Glomerular visceral epithelial cell (primary cell): ENCODE measurements around the gene MC1R.
"Not testable (repeated sequence)": the region's sequence is repeated elsewhere in the genome, so short reads cannot be mapped to it uniquely, and the experiment has no call there.

ENCODE experiments used
- DNase-seq: peaks from one replicate; pipeline ENCODE4 v3.0.0-alpha.2; 2016; ENCODE audit errors: extremely low spot score

The MC1R gene

DNA sequence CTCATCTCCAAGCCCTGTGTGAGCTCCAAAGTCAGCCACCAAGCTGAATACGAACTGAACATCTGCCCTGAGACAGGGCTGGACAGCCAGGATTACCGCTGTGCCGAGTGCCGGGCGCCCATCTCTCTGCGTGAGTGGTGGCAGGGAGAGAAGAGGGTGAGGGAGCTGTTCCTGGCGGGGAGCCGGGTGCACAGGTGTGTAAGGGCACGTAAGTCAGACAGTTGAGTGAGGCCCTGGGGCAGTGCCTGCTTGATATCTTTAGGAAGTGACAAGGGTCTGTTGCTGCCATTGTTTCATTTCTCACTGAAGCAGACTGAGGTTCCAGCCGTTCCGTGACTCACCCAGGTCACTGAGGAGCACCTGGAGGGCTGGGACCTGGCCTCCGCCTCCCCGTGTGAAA lies 42.3 kb downstream of the MC1R start:
- no peak for DNase-seq

DNA sequence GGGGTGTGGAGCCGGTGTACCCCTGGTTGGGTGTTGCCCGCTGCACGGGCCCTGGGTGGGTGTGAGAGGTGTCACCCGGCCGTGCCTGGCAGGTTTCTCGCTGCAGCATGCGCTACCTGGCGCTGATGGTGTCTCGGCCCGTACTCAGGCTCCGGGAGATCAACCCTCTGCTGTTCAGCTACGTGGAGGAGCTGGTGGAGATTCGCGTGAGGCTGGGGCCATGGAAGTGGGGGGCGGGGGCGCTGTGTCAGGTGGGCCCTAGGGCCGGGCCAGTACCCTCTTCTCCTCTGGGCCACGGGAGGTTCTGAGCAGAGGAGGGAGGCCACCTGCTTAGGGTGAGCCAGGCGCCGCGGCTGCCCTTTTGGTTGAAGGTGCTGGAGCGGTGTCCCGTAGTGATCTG lies 43.3 kb downstream of the MC1R start:
- DNase-seq = no peak

DNA sequence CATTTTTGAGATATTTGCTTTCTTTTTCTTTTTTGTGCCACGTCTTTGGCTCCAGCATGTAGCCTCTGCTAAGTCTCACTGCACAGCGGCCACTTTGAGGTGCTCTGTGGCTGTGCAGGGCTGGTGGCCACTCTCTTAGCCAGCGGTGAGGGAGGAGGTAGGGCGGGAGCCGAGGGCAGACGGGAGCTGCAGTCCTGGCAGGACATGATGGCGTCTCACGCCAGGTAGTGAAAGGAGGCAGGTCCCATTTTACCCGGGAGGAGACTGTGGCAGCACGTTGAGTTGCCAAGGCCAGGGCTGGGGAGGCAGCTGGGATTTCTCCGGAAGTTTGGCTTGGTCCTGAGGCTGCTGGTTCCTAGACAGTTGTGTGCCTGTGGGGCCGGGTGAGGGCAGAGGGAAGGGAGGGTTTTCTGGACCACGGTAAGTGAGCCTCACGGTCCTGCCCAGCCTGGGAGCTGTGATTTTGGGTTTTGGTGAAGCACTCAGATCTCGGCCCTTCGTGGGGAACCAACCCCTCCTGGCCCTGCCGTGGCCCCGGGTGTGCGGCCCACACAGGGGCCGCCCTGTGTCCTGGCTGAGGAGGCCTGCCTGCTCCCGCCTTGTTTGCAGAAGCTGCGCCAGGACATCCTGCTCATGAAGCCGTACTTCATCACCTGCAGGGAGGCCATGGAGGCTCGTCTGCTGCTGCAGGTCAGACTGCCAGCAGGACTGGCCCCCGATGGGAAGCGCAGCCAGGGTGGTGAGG lies 44.3 kb downstream of the MC1R start:
- no peak for DNase-seq

DNA sequence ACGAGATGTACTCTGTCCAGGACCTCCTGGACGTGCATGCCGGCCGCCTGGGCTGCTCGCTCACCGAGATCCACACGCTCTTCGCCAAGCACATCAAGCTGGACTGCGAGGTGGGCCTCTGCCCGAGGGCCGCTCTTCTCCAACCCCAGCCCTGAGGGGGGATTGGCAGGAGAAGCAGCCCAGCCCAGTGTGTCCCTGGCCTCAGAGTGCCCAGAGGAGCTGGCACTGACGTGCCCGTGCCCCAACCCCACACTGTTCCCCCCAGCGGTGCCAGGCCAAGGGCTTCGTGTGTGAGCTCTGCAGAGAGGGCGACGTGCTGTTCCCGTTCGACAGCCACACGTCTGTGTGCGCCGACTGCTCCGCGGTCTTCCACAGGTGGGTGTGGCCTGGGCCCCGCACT lies 45.5 kb downstream of the MC1R start:
- DNase-seq = no peak

DNA sequence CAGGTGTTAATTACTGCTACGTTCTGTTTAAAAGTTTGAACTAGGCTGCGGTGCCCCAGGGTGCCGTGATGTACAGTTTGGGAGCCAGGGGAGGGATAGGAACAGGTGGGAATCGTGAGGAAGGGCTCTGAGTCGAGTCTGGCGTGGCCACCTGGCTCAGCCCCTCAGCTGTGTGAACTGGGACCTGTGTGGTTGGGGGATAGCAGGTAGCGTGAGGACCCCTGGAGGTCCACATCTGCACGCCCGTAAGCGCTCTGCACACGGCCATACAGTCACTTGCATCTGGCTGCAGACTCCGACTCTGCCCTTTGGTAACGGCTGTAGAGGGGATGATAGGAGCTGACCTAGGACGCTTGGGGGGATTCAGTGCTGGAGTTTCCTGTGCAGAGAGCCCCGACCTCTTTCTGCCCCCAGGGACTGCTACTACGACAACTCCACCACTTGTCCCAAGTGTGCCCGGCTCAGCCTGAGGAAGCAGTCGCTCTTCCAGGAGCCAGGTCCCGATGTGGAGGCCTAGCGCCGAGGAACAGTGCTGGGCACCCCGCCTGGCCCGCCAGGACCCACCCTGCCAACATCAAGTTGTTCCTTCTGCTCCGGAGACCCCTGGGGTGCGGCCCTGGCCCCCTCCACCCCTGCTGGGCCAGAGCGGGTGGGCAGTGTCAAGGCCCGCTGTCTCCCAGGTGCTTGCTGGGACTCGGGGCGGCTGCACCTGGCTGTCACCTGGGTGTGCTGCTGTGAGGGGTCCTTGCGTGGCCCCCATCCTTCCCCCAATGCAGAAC lies 47.0 kb downstream of the MC1R start:
- no peak for DNase-seq

DNA sequence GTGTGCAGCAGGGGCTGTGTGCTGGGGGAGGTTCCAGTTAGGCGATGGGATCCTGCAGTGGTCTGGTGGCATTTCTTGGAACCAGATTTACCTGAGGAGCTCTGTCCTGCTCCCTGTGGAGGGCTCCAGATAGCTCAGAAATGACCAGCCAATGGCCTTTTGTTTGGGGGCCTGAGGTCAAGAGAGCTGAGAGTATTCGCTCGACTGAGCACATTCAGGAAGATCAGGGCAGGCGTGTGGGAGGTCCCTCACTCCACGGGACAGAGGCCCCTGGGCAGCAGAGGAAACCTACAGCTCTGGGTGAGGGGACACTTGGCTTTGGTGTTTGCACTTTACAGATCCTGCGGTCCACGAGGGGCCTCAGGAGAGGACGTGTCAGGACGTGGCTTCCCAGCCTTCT lies 48.1 kb downstream of the MC1R start:
- no peak for DNase-seq

DNA sequence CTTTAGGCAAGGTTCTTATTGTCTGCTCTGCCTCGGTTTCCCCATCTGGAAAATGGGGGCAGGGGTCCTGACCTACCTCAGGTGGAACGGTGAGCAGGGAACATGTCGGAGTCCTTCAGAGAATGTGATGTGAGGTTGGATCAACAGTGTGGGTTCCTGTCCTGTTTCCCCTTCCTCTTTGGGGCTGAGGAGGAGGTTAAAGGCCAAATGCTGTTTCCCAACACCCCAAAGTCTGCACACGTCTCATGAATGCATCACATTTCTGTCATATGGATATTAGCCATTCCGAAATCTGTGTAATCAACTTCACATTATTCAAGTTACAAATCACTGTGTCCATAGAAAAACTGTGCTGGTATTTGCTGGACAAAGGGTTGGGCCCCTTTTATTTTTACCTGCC lies 48.8 kb downstream of the MC1R start:
- not testable (repeated sequence) for DNase-seq

DNA sequence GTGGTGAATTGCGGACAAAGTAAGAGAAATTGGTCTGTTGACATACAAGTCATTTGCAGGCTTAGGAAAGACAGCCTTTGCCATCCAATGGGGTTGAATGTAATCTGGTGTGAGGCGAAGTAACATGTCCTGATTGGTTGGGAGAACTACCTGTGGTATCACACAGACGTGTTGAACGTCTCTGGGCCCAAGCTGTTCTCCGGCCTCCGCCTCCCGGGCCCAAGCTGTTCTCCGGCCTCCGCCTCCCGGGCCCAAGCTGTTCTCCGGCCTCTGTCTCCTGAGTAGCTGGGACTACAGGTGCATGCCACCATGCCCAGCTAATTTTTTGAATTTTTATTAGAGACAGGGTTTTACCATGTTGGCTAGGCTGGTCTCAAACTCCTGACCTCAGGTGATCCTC lies 49.4 kb downstream of the MC1R start:
- DNase-seq = not testable (repeated sequence)

DNA sequence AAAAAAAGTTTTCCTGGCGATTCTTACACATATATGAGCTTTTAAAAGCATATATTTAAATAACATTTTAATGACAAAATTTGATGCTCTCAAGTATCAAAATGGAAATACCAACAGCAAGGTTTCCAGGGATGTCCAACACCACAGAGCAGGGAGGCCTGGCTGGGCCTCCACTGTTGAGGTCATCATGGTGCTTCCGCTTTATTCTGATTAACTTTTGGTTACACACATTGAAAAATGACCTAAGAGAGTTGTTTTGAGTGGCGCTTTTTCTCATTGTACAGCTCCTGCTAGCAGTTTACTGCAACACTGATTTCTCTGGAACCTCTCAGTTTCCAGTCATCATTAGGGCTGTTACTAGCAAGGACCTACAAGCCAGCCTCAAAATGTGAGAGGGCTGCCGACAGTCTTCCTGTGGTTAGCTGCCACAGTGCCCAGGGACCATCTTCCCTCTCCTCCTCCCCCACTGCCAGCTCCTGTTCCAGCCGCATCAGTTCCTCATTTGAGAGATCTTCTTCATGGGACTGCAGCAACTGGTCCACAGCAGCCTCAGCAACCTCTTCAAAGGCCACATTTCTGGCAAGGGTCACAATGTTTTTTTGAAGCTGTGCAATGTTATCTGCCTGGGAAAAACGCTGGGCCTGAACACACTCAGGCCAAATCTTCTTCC lies 51.2 kb downstream of the MC1R start:
- no peak for DNase-seq
